Fibroblast of lung (primary cell): Measurements from ENCODE around the gene PCSK5. TPM values are rescaled to one million over a fixed set of nuclear protein-coding genes. Genes with fewer than 3 reads are reported as not detected.

Source experiments
- DNase-seq, 2 donors: peaks; one replicate each; pipeline versions ENCODE4 v3.0.0 to v3.0.0-alpha.2; 2010; ENCODE audit warnings: low read depth in 2 of 2
- H2AFZ ChIP-seq: 2 replicates; pipeline ENCODE4 v1.5.1; 2012; ENCODE audit warnings: low read length, control low read depth, inconsistent platforms
- H3K27ac ChIP-seq: 2 replicates; pipeline ENCODE4 v1.5.1; 2011; ENCODE audit warnings: low read length, control low read depth; ENCODE audit not compliant: insufficient read depth
- H3K27me3 ChIP-seq: 2 replicates; pipeline ENCODE4 v1.5.1; 2011; ENCODE audit warnings: mild to moderate bottlenecking, low read length; ENCODE audit not compliant: control insufficient read depth, insufficient read depth
- H3K36me3 ChIP-seq: 2 replicates; pipeline ENCODE4 v1.5.1; 2011; ENCODE audit warnings: low read length; ENCODE audit not compliant: control insufficient read depth, insufficient read depth
- H3K4me1 ChIP-seq: 2 replicates; pipeline ENCODE4 v1.5.1; 2011; ENCODE audit warnings: low read length; ENCODE audit not compliant: control insufficient read depth, insufficient read depth; ENCODE audit errors: extremely low read depth
- H3K4me2 ChIP-seq: 2 replicates; pipeline ENCODE4 v1.5.1; 2011; ENCODE audit warnings: low read length, control low read depth; ENCODE audit not compliant: insufficient read depth; ENCODE audit errors: extremely low read depth
- H3K4me3 ChIP-seq, 4 experiments: fragments of 200-600 bp in 1 of 4; sonication (generic) in 1 of 4; replicated peaks in 1 of 4; 2 replicates each; pipeline ENCODE4 v1.5.1; 2011 to 2016; ENCODE audit warnings: low read length in 4 of 4, low read depth in 3 of 4, mild to moderate bottlenecking in 3 of 4, control low read depth in 2 of 4, inconsistent platforms in 1 of 4, mixed read lengths in 1 of 4; ENCODE audit not compliant: insufficient read depth in 1 of 4; ENCODE audit errors: control extremely low read depth in 1 of 4
- H3K79me2 ChIP-seq: 2 replicates; pipeline ENCODE4 v1.5.1; 2012; ENCODE audit warnings: mild to moderate bottlenecking, low read length, inconsistent platforms; ENCODE audit not compliant: control insufficient read depth, insufficient read depth
- H3K9ac ChIP-seq: 2 replicates; pipeline ENCODE4 v1.5.1; 2011; ENCODE audit warnings: mild to moderate bottlenecking, low read length, control low read depth; ENCODE audit not compliant: insufficient read depth
- H3K9me3 ChIP-seq: 2 replicates; pipeline ENCODE4 v1.5.1; 2012; ENCODE audit warnings: low read depth, low read length; ENCODE audit not compliant: control insufficient read depth, insufficient read depth
- H4K20me1 ChIP-seq: 2 replicates; pipeline ENCODE4 v1.5.1; 2011; ENCODE audit warnings: low read length; ENCODE audit not compliant: control insufficient read depth, insufficient read depth; ENCODE audit errors: extremely low read depth
- EZH2 ChIP-seq: IDR thresholded peaks from 2 replicates; pipeline ENCODE4 v1.5.1; 2012; ENCODE audit warnings: low read length, control low read depth, mild to moderate bottlenecking; ENCODE audit errors: missing control alignments
- polyA plus RNA-seq, 2 donors: library from polyadenylated mRNA; depleted of rRNA in 1 of 2; stranded (reverse) in 1 of 2; unstranded in 1 of 2; fragments of >200 nt; gene quantifications; 2 replicates each; pipeline ENCODE4 v1.2.1, GENCODE V29; 2011 to 2012; ENCODE audit warnings: missing spikeins in 1 of 2
- total RNA-seq: library from RNA; depleted of rRNA; stranded (reverse); fragments of >200 nt; gene quantifications from 2 replicates; pipeline ENCODE4 v1.2.1, GENCODE V29; 2014
- TF ChIP-seq, protein P1 (sequence below), 2 donors: IDR thresholded peaks in 1 of 2; conservative IDR thresholded peaks in 1 of 2; 1 replicate in 1 of 2; 2 replicates in 1 of 2; pipeline ENCODE4 v1.5.1; 2011 to 2012; ENCODE audit warnings: low read length in 2 of 2, control low read depth in 1 of 2, inconsistent platforms in 1 of 2, low read depth in 1 of 2, mild to moderate bottlenecking in 1 of 2

PCSK5 gene
- total and polyA plus RNA-seq, 2 donors (not counting 1 experiment from before 2014, with no cell fraction given), result 3.1 to 4.8 TPM

DNA sequence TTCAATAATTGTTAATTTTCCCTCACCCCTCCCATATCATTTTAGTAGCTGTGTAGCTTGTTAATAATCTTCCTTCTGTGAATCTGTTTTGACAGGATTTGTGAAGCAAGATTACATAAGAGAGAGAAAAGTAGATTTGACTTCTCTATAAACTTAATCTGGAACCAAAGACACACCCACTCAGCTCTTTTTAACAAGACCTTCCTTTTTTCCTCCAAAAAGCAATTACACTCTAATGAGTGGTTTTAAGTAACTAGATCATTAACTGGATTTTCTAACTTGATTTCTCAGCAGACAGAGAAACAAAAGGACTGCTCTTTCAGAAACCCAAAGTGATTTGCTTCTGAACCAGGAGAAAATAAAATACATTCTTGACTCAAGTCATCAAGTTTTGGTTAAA lies 481.9 kb downstream of the PCSK5 start:
- Histone ChIP-seq H3K9me3 (no peaks in the 10 kb centered on the region), H3K27ac (no peak overlapping the region), H3K9ac (no peak overlapping the region), H3K36me3 (no peaks in the 10 kb centered on the region), H3K79me2 (no peaks in the 10 kb centered on the region), H3K4me1 (peaks cover 13% of the 10 kb centered on the region), H2AFZ (no peak overlapping the region), H3K4me3 (no peak overlapping the region), H3K4me2 (peak overlapping the region; percentile 3), H4K20me1 (no peaks in the 10 kb centered on the region), H3K27me3 (no peaks in the 10 kb centered on the region)
- no peak for DNase-seq
- TF ChIP-seq EZH2, result no peak
- TF ChIP-seq, protein P1, sequence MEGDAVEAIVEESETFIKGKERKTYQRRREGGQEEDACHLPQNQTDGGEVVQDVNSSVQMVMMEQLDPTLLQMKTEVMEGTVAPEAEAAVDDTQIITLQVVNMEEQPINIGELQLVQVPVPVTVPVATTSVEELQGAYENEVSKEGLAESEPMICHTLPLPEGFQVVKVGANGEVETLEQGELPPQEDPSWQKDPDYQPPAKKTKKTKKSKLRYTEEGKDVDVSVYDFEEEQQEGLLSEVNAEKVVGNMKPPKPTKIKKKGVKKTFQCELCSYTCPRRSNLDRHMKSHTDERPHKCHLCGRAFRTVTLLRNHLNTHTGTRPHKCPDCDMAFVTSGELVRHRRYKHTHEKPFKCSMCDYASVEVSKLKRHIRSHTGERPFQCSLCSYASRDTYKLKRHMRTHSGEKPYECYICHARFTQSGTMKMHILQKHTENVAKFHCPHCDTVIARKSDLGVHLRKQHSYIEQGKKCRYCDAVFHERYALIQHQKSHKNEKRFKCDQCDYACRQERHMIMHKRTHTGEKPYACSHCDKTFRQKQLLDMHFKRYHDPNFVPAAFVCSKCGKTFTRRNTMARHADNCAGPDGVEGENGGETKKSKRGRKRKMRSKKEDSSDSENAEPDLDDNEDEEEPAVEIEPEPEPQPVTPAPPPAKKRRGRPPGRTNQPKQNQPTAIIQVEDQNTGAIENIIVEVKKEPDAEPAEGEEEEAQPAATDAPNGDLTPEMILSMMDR (conservative IDR thresholded peaks at IDR 0.05 in 1 of 2, IDR thresholded peaks at IDR 0.05 in 1 of 2; ENCODE audit: low read depth in 1 of 2, low read length in 2 of 2), result no peak

DNA sequence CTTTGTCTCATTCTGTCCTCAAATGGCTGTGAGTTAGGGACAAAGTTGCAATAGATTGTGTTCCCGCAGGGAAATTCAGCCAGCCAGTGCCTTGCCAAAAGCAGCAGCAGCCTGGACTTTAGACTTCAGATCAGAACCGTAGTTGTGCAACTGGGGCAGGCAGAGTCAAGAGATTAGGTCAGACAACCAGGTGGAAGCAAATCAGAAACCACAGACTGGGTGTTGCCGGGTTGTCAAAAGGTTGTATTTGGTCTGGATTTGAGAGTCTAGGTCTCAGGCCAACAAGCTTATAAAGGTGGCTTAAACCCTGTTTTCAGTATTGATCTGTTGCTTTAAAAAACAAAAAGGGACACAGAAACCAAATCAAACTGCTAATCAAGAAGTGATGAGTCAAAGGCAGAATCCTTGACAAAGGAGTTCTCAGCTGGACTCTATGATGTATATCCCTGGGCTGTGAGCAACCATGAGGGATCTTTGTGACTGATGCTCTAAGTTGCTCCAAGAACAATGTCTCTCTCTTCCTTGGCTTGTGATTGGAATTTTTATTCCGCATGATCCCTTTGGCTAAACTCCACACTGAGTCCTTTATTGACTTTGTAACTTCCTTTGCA lies 482.8 kb downstream of the PCSK5 start:
- H3K36me3 ChIP-seq, result no peaks in the 10 kb centered on the region
- no peaks in the 10 kb centered on the region for H3K27me3 ChIP-seq
- no peak overlapping the region for H3K9ac ChIP-seq
- H3K79me2 ChIP-seq, result no peaks in the 10 kb centered on the region
- H2AFZ ChIP-seq, result no peak overlapping the region
- DNase-seq, result peak; percentile 84 to 85
- no peak for TF ChIP-seq EZH2
- TF ChIP-seq, protein P1 (conservative IDR thresholded peaks at IDR 0.05 in 1 of 2, IDR thresholded peaks at IDR 0.05 in 1 of 2; ENCODE audit: low read depth in 1 of 2, low read length in 2 of 2), result no peak
- H4K20me1 ChIP-seq, result no peaks in the 10 kb centered on the region
- no peaks in the 10 kb centered on the region for H3K9me3 ChIP-seq
- H3K27ac ChIP-seq, result no peak overlapping the region
- no peak overlapping the region for H3K4me3 ChIP-seq
- peak overlapping the region; percentile 37 for H3K4me2 ChIP-seq
- H3K4me1 ChIP-seq, result peaks cover 13% of the 10 kb centered on the region

DNA sequence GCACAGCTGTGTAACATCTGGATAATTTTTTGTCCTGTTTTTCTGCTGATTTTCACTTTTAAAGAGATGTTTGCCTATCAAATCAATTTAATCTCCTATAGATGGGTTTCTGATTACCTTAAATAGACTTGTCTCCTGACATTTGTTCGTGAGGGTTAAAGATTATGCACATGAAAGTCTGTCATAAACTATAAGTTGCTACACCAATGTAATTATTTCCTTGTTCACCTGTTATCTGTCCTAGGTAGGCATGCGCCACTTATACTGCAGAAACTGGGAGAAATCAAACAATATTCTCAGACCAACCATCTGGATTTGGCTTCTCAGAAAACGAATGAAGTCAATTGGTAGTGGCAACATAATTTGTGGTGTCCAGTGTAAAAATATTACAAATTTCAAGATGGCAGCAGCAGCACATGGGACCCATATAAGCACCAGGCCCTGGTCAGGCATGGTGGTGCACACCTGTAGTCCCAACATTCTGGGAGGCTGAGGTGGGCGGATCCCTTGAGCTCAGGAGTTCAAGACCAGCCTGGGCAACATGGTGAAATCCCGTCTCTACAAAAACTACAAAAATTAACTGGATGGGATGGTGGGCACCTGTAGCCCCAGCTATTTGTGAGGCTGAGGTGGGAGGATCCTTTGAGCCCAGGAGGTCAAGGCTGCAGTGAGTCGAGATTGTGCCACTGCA lies 483.5 kb downstream of the PCSK5 start:
- no peak overlapping the region for H3K27ac ChIP-seq
- no peak for DNase-seq
- H3K27me3 ChIP-seq, result no peaks in the 10 kb centered on the region
- TF ChIP-seq, protein P1 (conservative IDR thresholded peaks at IDR 0.05 in 1 of 2, IDR thresholded peaks at IDR 0.05 in 1 of 2; ENCODE audit: low read depth in 1 of 2, low read length in 2 of 2), result no peak
- TF ChIP-seq EZH2, result no peak
- H3K9ac ChIP-seq, result no peak overlapping the region
- H3K79me2 ChIP-seq, result no peaks in the 10 kb centered on the region
- H3K4me1 ChIP-seq, result peaks cover 13% of the 10 kb centered on the region
- no peak overlapping the region for H3K4me2 ChIP-seq
- no peaks in the 10 kb centered on the region for H3K36me3 ChIP-seq
- H4K20me1 ChIP-seq, result no peaks in the 10 kb centered on the region
- no peaks in the 10 kb centered on the region for H3K9me3 ChIP-seq
- H3K4me3 ChIP-seq, result no peak overlapping the region
- no peak overlapping the region for H2AFZ ChIP-seq
